Neural progenitor cell (in vitro differentiated cells): ENCODE data around the gene CTIF.

ENCODE experiments used
- CTCF ChIP-seq: fragments of 200-600 bp; sonication (generic); IDR thresholded peaks from 2 replicates; pipeline ENCODE4 v1.5.1; 2017; ENCODE audit warnings: antibody characterized with exemption, mild to moderate bottlenecking
- EZH2phosphoT487 ChIP-seq: fragments of 200-600 bp; sonication (generic); IDR thresholded peaks from 2 replicates; pipeline ENCODE4 v1.6.1; 2017; ENCODE audit warnings: antibody characterized with exemption

GRCh38 chr18:48734460-48734859 is 195.6 kb downstream of the CTIF start:
- TF ChIP-seq CTCF, result no peak
- TF ChIP-seq EZH2phosphoT487, result no peak
